Measurements from ENCODE around the gene CD34.
"Not testable (repeated sequence)": the region's sequence is repeated elsewhere in the genome, so short reads cannot be mapped to it uniquely, and the experiment has no call there.

The CD34 gene

GRCh38 chr1:207897188-207897587, 13.7 kb downstream of the CD34 start:
- DNase-seq = no peak

- no peak for DNase-seq
Measured at GRCh38 chr1:207896547-207896946, 14.4 kb downstream of the CD34 start.

GRCh38 chr1:207894704-207895103, 16.2 kb downstream of the CD34 start:
- DNase-seq = no peak

GRCh38 chr1:207893737-207894582, 17.0 kb downstream of the CD34 start:
- DNase-seq = no peak

GRCh38 chr1:207892764-207893163, 18.2 kb downstream of the CD34 start:
- DNase-seq = no peak

GRCh38 chr1:207891148-207891547, 19.8 kb downstream of the CD34 start:
- no peak for DNase-seq

GRCh38 chr1:207890136-207890738, 20.7 kb downstream of the CD34 start:
- DNase-seq = no peak

- no peak for DNase-seq
Measured at GRCh38 chr1:207888652-207889051, 22.3 kb downstream of the CD34 start.

- no peak for DNase-seq
Measured at GRCh38 chr1:207887542-207888201, 23.3 kb downstream of the CD34 start.

GRCh38 chr1:207886227-207886626, 24.7 kb downstream of the CD34 start:
- DNase-seq = no peak

GRCh38 chr1:207885129-207886032, 25.5 kb downstream of the CD34 start:
- peak; percentile 57 to 61 for DNase-seq

GRCh38 chr1:207884266-207885029, 26.5 kb downstream of the CD34 start:
- no peak for DNase-seq

GRCh38 chr1:207883660-207884250, 27.2 kb downstream of the CD34 start:
- DNase-seq = no peak

GRCh38 chr1:207883104-207883651, 27.7 kb downstream of the CD34 start:
- DNase-seq = no peak

- DNase-seq = no peak
Measured at GRCh38 chr1:207882692-207883091, 28.2 kb downstream of the CD34 start.

- no peak for DNase-seq
Measured at GRCh38 chr1:207878939-207879338, 32.0 kb downstream of the CD34 start.

- not testable (repeated sequence) for DNase-seq
Measured at GRCh38 chr1:207877914-207878313, 33.0 kb downstream of the CD34 start.

GRCh38 chr1:207876131-207876530, 34.8 kb downstream of the CD34 start:
- DNase-seq = no peak

GRCh38 chr1:207875532-207875931, 35.4 kb downstream of the CD34 start:
- DNase-seq = no peak

GRCh38 chr1:207873055-207873890, 37.7 kb downstream of the CD34 start:
- no peak for DNase-seq
